Neural cell (in vitro differentiated cells): ENCODE data around the gene PHKA2. TPM values are rescaled to one million over a fixed set of nuclear protein-coding genes. Genes with fewer than 3 reads are reported as not detected.

Experiments used
- H2AFZ ChIP-seq: fragments of 200-600, 300-800 bp; sonication (generic), shearing (Covaris generic); 2 replicates; pipeline ENCODE4 v1.6.0; 2014; ENCODE audit warnings: low read depth, mild to moderate bottlenecking, antibody characterized with exemption, low read length, moderate library complexity
- H3F3A ChIP-seq: fragments of 200-600 bp; shearing (Covaris generic); 2 replicates; pipeline ENCODE4 v1.6.1; 2016; ENCODE audit warnings: mild to moderate bottlenecking, moderate library complexity, mixed read lengths, antibody characterized with exemption, low read length; ENCODE audit not compliant: insufficient read depth, poor library complexity, severe bottlenecking
- H3K27ac ChIP-seq: fragments of 200-600, 300-800 bp; sonication (generic), shearing (Covaris generic); 2 replicates; pipeline ENCODE4 v1.5.1; 2014; ENCODE audit warnings: mild to moderate bottlenecking, low read length, moderate library complexity
- H3K27me3 ChIP-seq: fragments of 300-800, 200-600 bp; sonication (generic), shearing (Covaris generic); 2 replicates; pipeline ENCODE4 v1.6.0; 2014; ENCODE audit warnings: mild to moderate bottlenecking, low read depth, low read length, moderate library complexity; ENCODE audit not compliant: insufficient read depth
- H3K36me3 ChIP-seq: fragments of 300-800, 200-600 bp; sonication (generic), shearing (Covaris generic); 2 replicates; pipeline ENCODE4 v1.5.1; 2014; ENCODE audit warnings: mild to moderate bottlenecking, antibody characterized with exemption, low read length, moderate library complexity; ENCODE audit not compliant: insufficient read depth
- H3K4me2 ChIP-seq: fragments of 300-800, 200-600 bp; sonication (generic), shearing (Covaris generic); 2 replicates; pipeline ENCODE4 v1.6.0; 2014; ENCODE audit warnings: mild to moderate bottlenecking, low read length
- H3K4me3 ChIP-seq: fragments of 300-800, 200-600 bp; sonication (generic), shearing (Covaris generic); 2 replicates; pipeline ENCODE4 v1.5.1; 2014; ENCODE audit warnings: mild to moderate bottlenecking, low read length, moderate library complexity
- H3K79me2 ChIP-seq: fragments of 200-600 bp; shearing (Covaris generic); replicated peaks from 2 replicates; pipeline ENCODE4 v1.6.0; 2014; ENCODE audit warnings: mild to moderate bottlenecking, low read length, moderate library complexity; ENCODE audit not compliant: insufficient read depth
- H3K9ac ChIP-seq: fragments of 300-800, 200-600 bp; sonication (generic), shearing (Covaris generic); 2 replicates; pipeline ENCODE4 v1.6.1; 2016; ENCODE audit warnings: mild to moderate bottlenecking, low read length, mixed read lengths
- H3K9me2 ChIP-seq: fragments of 200-600 bp; shearing (Covaris generic); 2 replicates; pipeline ENCODE4 v1.6.1; 2016; ENCODE audit warnings: mild to moderate bottlenecking, low read length, mixed read lengths; ENCODE audit not compliant: insufficient read depth
- H3K9me3 ChIP-seq: fragments of 200-600, 300-800 bp; sonication (generic), shearing (Covaris generic); 2 replicates; pipeline ENCODE4 v1.6.1; 2016; ENCODE audit warnings: mild to moderate bottlenecking, mixed run types, low read length, moderate library complexity, mixed read lengths
- H4K20me1 ChIP-seq: fragments of 200-600 bp; shearing (Covaris generic); 2 replicates; pipeline ENCODE4 v1.6.1; 2016; ENCODE audit warnings: mild to moderate bottlenecking, mixed run types; ENCODE audit not compliant: insufficient read depth
- EP300 ChIP-seq: fragments of 450-650 bp; conservative IDR thresholded peaks from 2 replicates; pipeline ENCODE4 v1.6.1; 2014; ENCODE audit warnings: antibody characterized with exemption, mild to moderate bottlenecking, moderate library complexity; ENCODE audit not compliant: poor library complexity, severe bottlenecking
- EZH2 ChIP-seq: fragments of 200-600, 300-800 bp; shearing (Covaris generic), sonication (generic); IDR thresholded peaks from 2 replicates; pipeline ENCODE4 v1.6.1; 2014; ENCODE audit warnings: antibody characterized with exemption, low read length, borderline replicate concordance, mild to moderate bottlenecking; ENCODE audit not compliant: insufficient read depth, poor library complexity, severe bottlenecking
- MXI1 ChIP-seq: fragments of 450-650 bp; conservative IDR thresholded peaks from 2 replicates; pipeline ENCODE4 v1.6.1; 2014; ENCODE audit warnings: antibody characterized with exemption, mild to moderate bottlenecking; ENCODE audit not compliant: poor library complexity, severe bottlenecking
- POLR2AphosphoS5 ChIP-seq: IDR thresholded peaks from 2 replicates; pipeline ENCODE4 v1.6.1; 2012
- RAD21 ChIP-seq: fragments of 450-650 bp; conservative IDR thresholded peaks from 2 replicates; pipeline ENCODE4 v1.6.1; 2014; ENCODE audit warnings: antibody characterized with exemption, mild to moderate bottlenecking, moderate library complexity
- SMC3 ChIP-seq: fragments of 450-650 bp; conservative IDR thresholded peaks from 2 replicates; pipeline ENCODE4 v1.6.1; 2014; ENCODE audit warnings: antibody characterized with exemption, mild to moderate bottlenecking, moderate library complexity; ENCODE audit not compliant: poor library complexity
- TAF1 ChIP-seq: IDR thresholded peaks from 2 replicates; pipeline ENCODE4 v1.6.1; 2012; ENCODE audit warnings: low read depth
- polyA plus RNA-seq: library from polyadenylated mRNA; depleted of rRNA; stranded (reverse); fragments of >200 nt; gene quantifications from 2 replicates; pipeline ENCODE4 v1.2.3, GENCODE V29; 2014
- TF ChIP-seq, protein P1 (sequence below): IDR thresholded peaks from 2 replicates; pipeline ENCODE4 v1.6.1; 2012; ENCODE audit warnings: borderline replicate concordance
- TF ChIP-seq, protein P2 (sequence below): fragments of 450-650 bp; IDR thresholded peaks from 2 replicates; pipeline ENCODE4 v1.5.1; 2014; ENCODE audit warnings: antibody characterized with exemption, mild to moderate bottlenecking, moderate library complexity; ENCODE audit not compliant: poor library complexity, severe bottlenecking

The PHKA2 gene
- polyA plus RNA-seq, 1 donor from 2014 or later: 9.6 TPM

DNA sequence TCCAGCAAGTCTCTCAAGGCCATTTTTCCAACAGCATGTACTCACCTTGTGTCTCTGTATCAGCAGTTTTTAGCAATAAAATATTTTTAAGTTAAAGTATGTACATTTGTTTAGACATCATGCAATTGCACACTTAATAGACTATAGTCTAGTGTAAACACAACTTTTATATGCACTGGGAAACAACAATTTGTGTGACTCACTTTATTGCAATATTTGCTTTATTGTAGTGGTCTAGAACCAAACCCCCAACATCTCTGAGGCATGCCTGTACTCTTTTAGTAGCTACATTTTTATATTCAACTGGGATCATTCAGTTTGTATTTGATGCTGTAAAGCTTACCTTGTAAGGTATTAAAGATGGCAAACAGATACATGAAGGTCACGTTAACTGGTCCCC lies 14.7 kb upstream of the PHKA2 start:
- Histone ChIP-seq H3K9ac (no peak overlapping the region), H2AFZ (no peak overlapping the region), H3F3A (no peaks in the 10 kb centered on the region), H3K27ac (no peak overlapping the region), H3K4me3 (no peak overlapping the region), H3K4me2 (no peak overlapping the region), H3K9me2 (no peaks in the 10 kb centered on the region), H4K20me1 (no peaks in the 10 kb centered on the region), H3K36me3 (no peaks in the 10 kb centered on the region), H3K27me3 (no peaks in the 10 kb centered on the region), H3K9me3 (no peaks in the 10 kb centered on the region), H3K79me2 (no peaks in the 10 kb centered on the region)
- no peak for TF ChIP-seq SMC3
- TF ChIP-seq EZH2: no peak
- no peak for TF ChIP-seq MXI1
- TF ChIP-seq EP300: no peak
- TF ChIP-seq, protein P1, sequence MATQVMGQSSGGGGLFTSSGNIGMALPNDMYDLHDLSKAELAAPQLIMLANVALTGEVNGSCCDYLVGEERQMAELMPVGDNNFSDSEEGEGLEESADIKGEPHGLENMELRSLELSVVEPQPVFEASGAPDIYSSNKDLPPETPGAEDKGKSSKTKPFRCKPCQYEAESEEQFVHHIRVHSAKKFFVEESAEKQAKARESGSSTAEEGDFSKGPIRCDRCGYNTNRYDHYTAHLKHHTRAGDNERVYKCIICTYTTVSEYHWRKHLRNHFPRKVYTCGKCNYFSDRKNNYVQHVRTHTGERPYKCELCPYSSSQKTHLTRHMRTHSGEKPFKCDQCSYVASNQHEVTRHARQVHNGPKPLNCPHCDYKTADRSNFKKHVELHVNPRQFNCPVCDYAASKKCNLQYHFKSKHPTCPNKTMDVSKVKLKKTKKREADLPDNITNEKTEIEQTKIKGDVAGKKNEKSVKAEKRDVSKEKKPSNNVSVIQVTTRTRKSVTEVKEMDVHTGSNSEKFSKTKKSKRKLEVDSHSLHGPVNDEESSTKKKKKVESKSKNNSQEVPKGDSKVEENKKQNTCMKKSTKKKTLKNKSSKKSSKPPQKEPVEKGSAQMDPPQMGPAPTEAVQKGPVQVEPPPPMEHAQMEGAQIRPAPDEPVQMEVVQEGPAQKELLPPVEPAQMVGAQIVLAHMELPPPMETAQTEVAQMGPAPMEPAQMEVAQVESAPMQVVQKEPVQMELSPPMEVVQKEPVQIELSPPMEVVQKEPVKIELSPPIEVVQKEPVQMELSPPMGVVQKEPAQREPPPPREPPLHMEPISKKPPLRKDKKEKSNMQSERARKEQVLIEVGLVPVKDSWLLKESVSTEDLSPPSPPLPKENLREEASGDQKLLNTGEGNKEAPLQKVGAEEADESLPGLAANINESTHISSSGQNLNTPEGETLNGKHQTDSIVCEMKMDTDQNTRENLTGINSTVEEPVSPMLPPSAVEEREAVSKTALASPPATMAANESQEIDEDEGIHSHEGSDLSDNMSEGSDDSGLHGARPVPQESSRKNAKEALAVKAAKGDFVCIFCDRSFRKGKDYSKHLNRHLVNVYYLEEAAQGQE: no peak
- TF ChIP-seq RAD21: no peak
- TF ChIP-seq, protein P2, sequence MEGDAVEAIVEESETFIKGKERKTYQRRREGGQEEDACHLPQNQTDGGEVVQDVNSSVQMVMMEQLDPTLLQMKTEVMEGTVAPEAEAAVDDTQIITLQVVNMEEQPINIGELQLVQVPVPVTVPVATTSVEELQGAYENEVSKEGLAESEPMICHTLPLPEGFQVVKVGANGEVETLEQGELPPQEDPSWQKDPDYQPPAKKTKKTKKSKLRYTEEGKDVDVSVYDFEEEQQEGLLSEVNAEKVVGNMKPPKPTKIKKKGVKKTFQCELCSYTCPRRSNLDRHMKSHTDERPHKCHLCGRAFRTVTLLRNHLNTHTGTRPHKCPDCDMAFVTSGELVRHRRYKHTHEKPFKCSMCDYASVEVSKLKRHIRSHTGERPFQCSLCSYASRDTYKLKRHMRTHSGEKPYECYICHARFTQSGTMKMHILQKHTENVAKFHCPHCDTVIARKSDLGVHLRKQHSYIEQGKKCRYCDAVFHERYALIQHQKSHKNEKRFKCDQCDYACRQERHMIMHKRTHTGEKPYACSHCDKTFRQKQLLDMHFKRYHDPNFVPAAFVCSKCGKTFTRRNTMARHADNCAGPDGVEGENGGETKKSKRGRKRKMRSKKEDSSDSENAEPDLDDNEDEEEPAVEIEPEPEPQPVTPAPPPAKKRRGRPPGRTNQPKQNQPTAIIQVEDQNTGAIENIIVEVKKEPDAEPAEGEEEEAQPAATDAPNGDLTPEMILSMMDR: no peak
- TF ChIP-seq POLR2AphosphoS5: no peak
- no peak for TF ChIP-seq TAF1

DNA sequence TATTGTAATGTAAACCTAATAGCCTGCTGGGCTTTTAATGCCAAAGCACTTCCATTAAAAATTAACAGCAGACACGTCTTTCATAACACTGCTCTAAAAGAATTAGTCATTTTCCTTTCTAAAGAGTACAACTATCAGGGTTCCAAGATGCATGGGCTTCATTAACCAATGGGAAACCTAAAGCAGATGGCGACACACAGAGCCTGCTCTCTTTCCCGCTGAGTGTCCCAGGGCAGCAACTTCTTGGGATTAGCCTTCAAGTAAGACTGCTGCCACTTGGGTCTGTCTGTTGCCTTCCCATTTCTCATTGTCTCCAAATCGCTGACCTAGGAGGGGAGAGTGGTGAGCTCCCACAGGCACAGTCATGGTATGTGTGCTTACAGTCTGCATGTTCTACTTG lies 14.0 kb upstream of the PHKA2 start:
- Histone ChIP-seq H3K4me2 (no peak overlapping the region), H3K27ac (no peak overlapping the region), H3K36me3 (no peaks in the 10 kb centered on the region), H3K9me2 (no peaks in the 10 kb centered on the region), H3K4me3 (no peak overlapping the region), H3K27me3 (no peaks in the 10 kb centered on the region), H3K9ac (no peak overlapping the region), H4K20me1 (no peaks in the 10 kb centered on the region), H3K9me3 (no peaks in the 10 kb centered on the region), H3K79me2 (no peaks in the 10 kb centered on the region), H2AFZ (no peak overlapping the region), H3F3A (no peaks in the 10 kb centered on the region)
- TF ChIP-seq, protein P2: no peak
- TF ChIP-seq MXI1: no peak
- TF ChIP-seq, protein P1: no peak
- TF ChIP-seq RAD21: no peak
- no peak for TF ChIP-seq EP300
- no peak for TF ChIP-seq SMC3
- TF ChIP-seq EZH2: no peak
- no peak for TF ChIP-seq POLR2AphosphoS5
- no peak for TF ChIP-seq TAF1
